HCT116 (cell line): Measurements from ENCODE around the gene RTN1.

Experiments
- ATF3 ChIP-seq: IDR thresholded peaks from 2 replicates; pipeline ENCODE4 v1.6.1; 2012
- POLR2AphosphoS5 ChIP-seq: IDR thresholded peaks from 2 replicates; pipeline ENCODE4 v1.6.1; 2011; ENCODE audit warnings: mild to moderate bottlenecking, low read depth, low read length, moderate library complexity
- TF ChIP-seq, protein P1 (sequence below), 3 experiments: fragments of 200-600 bp in 1 of 3; sonication (generic) in 1 of 3; IDR thresholded peaks in 2 of 3; conservative IDR thresholded peaks in 1 of 3; 2 replicates each; pipeline ENCODE4 v1.5.1; 2012 to 2017; ENCODE audit warnings: low read depth in 2 of 3, low read length in 2 of 3, antibody characterized with exemption in 1 of 3, borderline replicate concordance in 1 of 3, control low read depth in 1 of 3, mild to moderate bottlenecking in 1 of 3, mixed read lengths in 1 of 3, mixed run types in 1 of 3, moderate library complexity in 1 of 3; ENCODE audit not compliant: insufficient read depth in 1 of 3

DNA sequence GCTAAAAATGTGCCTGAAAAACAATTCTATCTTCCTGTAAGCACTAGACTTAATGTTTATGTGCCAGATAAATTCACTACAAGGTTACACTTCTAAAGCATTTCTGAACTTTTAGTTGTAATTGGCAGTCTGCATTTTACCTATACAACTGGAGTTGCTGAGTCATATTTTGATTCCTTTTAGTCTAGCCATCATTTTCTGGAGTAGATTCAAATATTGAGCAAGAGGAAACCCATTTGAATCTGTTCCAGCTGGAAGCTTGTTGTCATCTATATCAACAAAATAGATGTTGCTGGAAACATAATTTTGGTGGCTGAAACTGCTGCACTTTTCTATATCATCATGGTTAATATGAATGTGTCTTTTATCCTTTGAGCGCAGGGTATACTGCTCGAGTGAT is 171.8 kb downstream of the RTN1 start:
- TF ChIP-seq, protein P1, sequence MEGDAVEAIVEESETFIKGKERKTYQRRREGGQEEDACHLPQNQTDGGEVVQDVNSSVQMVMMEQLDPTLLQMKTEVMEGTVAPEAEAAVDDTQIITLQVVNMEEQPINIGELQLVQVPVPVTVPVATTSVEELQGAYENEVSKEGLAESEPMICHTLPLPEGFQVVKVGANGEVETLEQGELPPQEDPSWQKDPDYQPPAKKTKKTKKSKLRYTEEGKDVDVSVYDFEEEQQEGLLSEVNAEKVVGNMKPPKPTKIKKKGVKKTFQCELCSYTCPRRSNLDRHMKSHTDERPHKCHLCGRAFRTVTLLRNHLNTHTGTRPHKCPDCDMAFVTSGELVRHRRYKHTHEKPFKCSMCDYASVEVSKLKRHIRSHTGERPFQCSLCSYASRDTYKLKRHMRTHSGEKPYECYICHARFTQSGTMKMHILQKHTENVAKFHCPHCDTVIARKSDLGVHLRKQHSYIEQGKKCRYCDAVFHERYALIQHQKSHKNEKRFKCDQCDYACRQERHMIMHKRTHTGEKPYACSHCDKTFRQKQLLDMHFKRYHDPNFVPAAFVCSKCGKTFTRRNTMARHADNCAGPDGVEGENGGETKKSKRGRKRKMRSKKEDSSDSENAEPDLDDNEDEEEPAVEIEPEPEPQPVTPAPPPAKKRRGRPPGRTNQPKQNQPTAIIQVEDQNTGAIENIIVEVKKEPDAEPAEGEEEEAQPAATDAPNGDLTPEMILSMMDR (IDR thresholded peaks at IDR 0.05 in 2 of 3, conservative IDR thresholded peaks at IDR 0.05 in 1 of 3; ENCODE audit: borderline replicate concordance in 1 of 3, insufficient read depth in 1 of 3, low read depth in 2 of 3, low read length in 2 of 3): no peak
- TF ChIP-seq ATF3 (no peak), POLR2AphosphoS5 (no peak)
